Measurements from ENCODE around the gene NEK6. TPM values are rescaled to one million over a fixed set of nuclear protein-coding genes. Genes with fewer than 3 reads are reported as not detected.

NEK6 gene
- total and polyA plus RNA-seq, 2 of the 8 experiments (the other 6 are each of a cell fraction or from before 2014, with no cell fraction given): 17.7 to 19.7 TPM

DNA sequence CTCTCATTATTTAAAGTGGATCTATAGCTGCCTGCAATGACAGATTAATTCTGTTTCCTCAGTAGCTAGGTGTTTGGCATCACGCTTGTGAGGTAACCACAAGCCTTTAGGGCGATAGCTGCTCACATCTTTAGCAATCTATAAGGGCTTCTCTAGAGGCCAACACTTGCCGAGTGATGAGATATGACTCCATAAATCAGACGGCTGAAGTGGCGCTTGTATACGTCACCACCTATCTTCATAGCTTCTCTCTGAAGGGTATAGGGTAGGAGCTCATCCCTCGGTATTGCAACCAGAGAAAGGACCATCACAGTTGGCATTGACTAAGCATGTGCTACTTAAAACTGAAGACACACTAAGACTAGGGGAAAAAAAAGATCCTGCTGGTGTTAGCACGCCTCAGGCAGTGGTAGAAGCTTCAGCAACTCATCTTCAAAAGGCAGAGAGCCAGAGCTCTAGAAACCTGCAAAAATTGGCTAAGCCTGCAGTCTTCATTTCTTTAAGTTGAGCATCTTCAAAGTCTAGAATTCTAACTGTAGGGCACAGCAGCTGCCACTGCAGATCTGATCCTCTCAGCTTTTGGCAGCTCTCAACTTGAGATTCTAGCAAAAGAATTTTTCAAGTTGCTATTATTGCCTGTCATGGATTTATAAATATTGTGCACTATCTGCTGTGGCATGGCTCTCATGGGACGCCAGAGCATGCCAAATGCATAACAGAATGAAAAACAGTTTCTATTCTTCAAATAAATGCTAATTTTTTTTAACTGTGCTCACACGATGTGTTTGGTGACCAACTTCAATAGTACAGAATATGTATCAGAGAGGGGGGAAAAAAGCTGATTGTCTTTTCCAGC is 120.0 kb downstream of the NEK6 start (continued):
- TF ChIP-seq CEBPB (IDR thresholded peaks at IDR 0.05; ENCODE audit: low read depth, low read length) (no peak), HDAC6 (IDR thresholded peaks at IDR 0.05; ENCODE audit: low read depth, low read length) (no peak), JUN (IDR thresholded peaks at IDR 0.05; ENCODE audit: low read depth, low read length) (no peak), NRF1 (IDR thresholded peaks at IDR 0.05; ENCODE audit: low read depth, low read length) (no peak), RXRA (IDR thresholded peaks at IDR 0.05; ENCODE audit: insufficient read depth, low read depth, low read length) (no peak)

Data from H1 (cell line).